Smooth muscle cell of the coronary artery (primary cell): ENCODE measurements around the gene RWDD1. TPM values are rescaled to one million over a fixed set of nuclear protein-coding genes. Genes with fewer than 3 reads are reported as not detected.

Experiments used
- total RNA-seq: library from RNA; depleted of rRNA; stranded (reverse); fragments of >200 nt; gene quantifications from 2 replicates; pipeline ENCODE4 v1.2.3, GENCODE V29; 2014; ENCODE audit warnings: low replicate concordance

RWDD1 gene
- 18.6 and 29.4 TPM in 2 replicates for total RNA-seq

GRCh38 chr6:116570856-116571682, at the start of gene RWDD1:
Gene RWDD1 (plus strand): TSS chr6:116571504. CDS start chr6:116571583, 79 bp downstream.

GRCh38 chr6:116545651-116546050, 25.7 kb upstream of the RWDD1 start, which contains the start of gene TRAPPC3L:
Gene TRAPPC3L (minus strand): TSS chr6:116545684. CDS start chr6:116545514, 170 bp downstream.

GRCh38 chr6:116553451-116553850, 17.9 kb upstream of the RWDD1 start, which contains the start of gene CALHM4:
Gene CALHM4 (plus strand): TSS chr6:116553751. CDS start chr6:116553794, 43 bp downstream.

GRCh38 chr6:116615937-116616736, 44.8 kb downstream of the RWDD1 start, which contains the start of gene RSPH4A:
Gene RSPH4A (plus strand): TSS chr6:116616479. CDS start chr6:116616624, 145 bp downstream.

Other genes with a start within 250 kb of the RWDD1 start
- gene DSE, start 200.6 kb upstream of the RWDD1 start, total RNA-seq: 67.0 and 92.2 TPM in 2 replicates
- 0.23 and 0.90 TPM in 2 replicates for gene CALHM6, start 110.1 kb upstream of the RWDD1 start, total RNA-seq
- 5.9 and 10.1 TPM in 2 replicates for gene CALHM5, start 59.9 kb upstream of the RWDD1 start, total RNA-seq
- 0.08 TPM in 1 of 2 replicates, not detected in the other for gene TRAPPC3L, start 25.8 kb upstream of the RWDD1 start, total RNA-seq
- gene CALHM4, start 17.8 kb upstream of the RWDD1 start, total RNA-seq: not detected in 2 replicates
- gene RSPH4A, start 45.0 kb downstream of the RWDD1 start, total RNA-seq: under 0.01 and 0.08 TPM in 2 replicates
- 13.6 and 15.3 TPM in 2 replicates for gene ZUP1, start 97.3 kb downstream of the RWDD1 start, total RNA-seq
- 4.9 and 6.3 TPM in 2 replicates for gene KPNA5, start 109.7 kb downstream of the RWDD1 start, total RNA-seq
- 0.30 and 0.82 TPM in 2 replicates for gene FAM162B, start 194.2 kb downstream of the RWDD1 start, total RNA-seq